ENCODE measurements around the gene SKAP1.

DNA sequence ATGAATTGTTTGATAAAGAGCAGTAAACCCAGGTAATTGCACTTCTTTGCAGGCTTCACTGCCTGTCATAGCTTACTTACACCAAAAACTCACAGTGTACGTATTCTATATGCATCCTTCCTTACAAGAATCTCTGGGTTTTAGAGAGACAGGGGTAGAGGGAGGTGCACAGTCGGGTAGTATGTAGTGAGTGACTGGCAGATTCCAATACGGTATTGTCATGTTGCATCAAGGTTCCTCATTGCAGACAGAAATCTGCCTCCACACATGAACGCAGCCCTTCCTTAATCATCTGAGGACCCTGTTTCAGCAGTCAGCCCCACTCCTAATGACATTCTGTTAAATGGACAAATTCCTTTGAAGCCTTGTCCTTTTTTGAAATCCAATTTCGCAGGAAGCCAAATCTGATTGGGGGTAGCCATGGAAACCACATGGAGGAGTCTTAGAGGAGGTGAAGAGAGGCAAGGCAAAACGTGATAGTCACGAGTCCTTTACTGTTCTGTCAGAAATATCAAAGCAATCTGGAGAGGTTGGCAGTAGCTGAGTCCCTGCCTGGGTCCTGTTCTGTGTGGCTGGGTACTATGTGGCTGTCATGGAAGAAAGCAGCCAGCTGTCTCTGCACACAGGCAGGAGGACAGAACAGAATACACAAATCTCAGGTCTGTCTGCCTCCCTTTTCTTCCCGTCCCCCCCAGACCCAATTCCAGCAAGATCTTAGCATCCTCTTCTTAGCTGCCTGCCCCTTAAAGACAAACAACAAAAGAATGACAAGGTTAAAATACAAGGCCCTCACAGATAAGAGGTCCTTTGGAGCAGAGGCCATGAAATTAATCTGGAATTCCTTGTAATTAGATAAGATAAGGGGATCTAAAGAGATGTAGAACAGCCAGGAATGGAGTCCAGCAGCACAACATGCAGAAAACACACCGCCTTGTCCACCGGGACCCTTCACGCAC is 3.1 kb upstream of the SKAP1 start:
- TF ChIP-seq POLR2AphosphoS5 (IDR thresholded peaks at IDR 0.05; ENCODE audit: borderline replicate concordance, low read depth, low read length) = no peak
- TF ChIP-seq EZH2 (IDR thresholded peaks at IDR 0.05) = no peak
- TF ChIP-seq FOXP2 (optimal IDR thresholded peaks at IDR 0.05; ENCODE audit: control extremely low read depth, extremely low read length, insufficient read depth) = no peak

All from SK-N-MC (cell line).